Stimulated activated CD4-positive, alpha-beta T cell treated with anti-CD3 and anti-CD28 coated beads, Interleukin-4, amount 100 ng/mL, for 4 hours (primary cell): ENCODE data around the gene PUM1.

Experiments
- DNase-seq, 2 experiments: peaks; one replicate each; pipeline ENCODE4 v3.0.0-alpha.2; 2020

PUM1 gene

DNA sequence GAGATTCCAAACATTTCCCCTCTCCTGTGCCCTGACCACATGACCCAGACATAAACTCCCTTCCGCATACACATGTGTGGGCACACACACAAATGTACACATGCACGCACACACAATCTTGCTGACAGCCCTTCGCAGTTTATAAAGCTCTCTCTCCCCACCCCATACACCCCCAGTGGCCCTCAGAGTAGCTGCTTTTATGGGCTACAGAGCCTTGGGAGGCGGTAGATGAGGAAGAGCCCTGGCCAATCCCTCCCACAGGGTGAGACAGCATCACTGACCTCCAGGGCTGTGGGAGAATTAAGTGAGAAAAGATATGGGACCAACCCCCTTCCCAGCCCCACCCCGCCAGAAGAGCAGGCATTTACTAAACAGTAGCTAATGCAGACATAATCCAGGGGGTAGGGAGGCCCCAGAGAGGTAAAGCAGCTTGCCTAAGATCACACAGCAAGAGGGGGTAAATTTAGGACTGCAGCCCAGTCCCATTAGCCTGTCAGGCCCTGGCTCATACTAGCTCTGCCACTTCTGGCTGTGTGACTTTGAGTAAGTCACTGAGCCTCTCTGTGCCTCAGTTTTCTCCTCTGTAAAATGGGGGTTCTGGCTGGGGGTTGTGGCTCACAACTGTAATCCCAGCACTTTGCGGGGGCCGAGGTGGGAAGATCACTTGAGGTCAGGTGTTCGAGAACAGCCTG, 162.0 kb downstream of the PUM1 start:
- DNase-seq, result no peak

DNA sequence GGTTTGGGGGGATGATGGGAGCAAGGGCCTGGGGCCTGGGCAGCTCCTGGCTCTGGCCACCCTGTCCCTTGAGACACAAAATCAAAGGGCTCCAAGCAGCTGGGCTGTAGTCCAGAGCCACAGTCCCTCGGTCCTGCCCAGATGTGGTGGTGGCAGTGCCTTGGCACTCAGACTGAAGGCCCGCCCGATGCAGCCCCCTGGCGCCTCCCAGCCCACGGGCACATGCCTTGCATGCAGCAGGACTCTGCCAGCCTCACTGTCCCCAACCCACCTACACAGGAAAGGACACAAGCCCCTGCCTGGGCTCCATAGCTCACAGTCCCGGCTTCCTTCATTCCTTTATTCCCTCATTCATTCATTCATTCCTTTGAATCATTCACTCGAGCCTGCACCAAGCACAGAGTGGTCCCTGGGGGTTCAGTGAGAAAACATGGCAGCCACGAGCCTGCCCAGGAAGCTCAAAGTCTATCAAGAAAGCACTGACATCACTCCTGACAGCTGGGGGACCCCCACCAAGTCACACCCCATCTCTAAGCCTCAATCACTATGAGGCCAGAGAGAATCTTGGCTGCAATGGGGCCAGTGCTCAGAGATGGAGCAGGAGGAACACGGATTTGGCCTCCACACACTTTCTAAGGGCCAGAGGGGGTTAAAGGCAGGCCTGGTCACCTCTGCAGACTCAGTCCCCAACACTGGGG, 162.8 kb downstream of the PUM1 start:
- DNase-seq, result no peak

DNA sequence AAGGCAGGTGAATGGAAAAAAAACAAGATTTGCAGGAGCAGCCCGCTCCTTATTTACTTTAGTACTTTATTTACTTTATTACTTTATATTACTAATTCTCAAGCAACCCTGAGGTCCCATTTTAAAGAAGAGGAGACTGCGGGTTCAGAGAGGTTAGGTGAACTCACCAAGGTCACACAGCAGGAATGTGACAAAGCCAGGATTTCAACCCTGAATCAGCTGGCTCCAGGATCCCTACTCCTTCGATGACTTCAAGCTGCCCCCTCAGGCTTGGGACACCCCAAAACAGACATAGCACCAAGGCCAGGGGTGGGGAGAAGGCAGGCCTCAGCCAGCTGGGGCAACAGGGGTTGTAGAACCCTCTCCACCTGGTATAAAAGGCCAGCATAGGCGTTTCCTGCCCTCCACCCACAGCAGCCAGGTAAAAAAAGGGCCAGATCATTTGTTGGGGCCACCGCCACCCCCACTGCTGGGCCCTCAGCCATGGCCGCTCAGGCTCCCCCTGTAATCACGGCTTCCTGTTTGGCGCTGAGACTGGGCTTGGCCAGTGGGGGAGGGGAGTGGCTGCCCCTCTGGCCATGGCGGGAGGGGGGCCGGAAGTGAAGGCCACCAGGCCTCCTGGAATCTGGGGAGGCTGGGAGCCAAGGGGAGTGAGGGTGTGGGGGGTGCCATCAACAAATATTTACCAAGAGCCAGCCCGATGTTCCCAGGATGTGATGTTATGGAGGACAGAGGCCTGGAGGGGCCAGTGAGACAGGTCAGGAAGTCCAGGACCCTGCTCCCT, 163.5 kb downstream of the PUM1 start:
- DNase-seq, result no peak

DNA sequence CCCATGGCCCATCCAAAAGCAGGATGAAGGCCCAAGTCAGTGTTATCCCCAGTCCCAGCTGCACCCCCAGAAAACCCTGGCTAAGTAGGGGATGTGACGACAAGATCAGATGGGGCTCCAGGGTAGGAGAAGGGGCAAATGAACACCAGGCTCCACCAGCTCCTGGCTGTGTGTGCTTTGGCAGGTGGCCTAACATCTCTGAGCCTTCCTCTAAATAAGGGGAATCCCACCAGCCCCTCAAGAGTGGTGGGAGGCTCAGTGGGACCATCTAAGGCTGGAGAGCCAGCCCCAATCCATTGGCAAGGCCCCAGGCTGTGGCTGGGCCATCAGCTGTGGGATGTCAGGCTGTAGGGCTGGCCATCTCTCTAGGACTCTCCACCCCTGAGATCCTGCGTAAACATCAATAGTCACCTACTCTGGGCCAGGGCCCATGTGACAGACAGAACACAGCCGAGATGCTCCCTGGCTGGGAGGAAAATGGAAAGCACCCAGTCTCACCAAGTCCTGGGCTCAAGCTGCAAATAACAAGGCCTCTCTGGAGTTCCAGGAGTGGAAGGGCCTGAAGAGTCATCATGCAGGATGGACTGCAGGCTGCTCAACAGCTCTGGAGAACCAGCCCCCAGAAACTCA, 164.5 kb downstream of the PUM1 start:
- no peak for DNase-seq

- no peak for DNase-seq
These were observed 165.0 kb downstream of the PUM1 start for GRCh38 chr1:30900486-30900885.

- no peak for DNase-seq
These were observed 165.7 kb downstream of the PUM1 start for GRCh38 chr1:30899577-30900389.

DNA sequence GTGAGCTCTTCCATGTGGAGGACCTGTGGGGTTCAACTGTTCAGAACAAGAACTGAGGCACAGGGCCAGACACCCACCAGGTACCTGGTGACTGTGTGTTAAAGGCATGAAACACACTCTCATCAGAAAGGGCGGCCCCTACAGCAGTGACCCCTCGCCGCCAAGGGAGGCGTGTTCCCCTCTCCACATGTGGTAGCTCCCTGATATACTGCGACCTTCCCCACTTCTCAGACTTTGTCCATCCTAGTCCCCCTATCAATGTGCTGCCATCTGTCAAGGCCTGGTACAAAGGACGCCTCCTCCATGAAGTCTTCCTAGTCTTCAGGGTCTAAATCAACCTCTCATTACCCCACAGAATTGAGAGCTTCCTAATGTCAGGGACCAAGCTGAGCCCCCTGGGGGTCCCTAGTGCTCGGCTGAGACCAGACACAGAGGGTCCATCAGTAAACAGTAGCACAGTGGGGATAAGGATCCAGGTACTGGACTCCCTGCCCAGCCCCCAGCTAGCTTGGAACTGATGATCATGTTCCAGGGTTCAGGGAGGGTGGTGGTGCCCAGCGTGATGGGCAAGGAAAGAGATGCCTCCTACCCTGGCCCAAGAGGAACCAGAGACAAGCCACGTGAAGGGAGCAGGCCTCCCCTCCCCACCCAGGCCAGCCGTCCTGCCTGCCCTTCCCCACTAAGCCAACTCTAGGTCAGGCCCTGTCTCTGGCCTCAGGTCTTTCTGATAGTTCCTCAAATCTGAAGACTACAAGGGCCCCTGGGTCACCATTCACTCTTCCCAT, 167.3 kb downstream of the PUM1 start:
- no peak for DNase-seq

- DNase-seq, result no peak
These were observed 168.6 kb downstream of the PUM1 start for GRCh38 chr1:30896905-30897304.

DNA sequence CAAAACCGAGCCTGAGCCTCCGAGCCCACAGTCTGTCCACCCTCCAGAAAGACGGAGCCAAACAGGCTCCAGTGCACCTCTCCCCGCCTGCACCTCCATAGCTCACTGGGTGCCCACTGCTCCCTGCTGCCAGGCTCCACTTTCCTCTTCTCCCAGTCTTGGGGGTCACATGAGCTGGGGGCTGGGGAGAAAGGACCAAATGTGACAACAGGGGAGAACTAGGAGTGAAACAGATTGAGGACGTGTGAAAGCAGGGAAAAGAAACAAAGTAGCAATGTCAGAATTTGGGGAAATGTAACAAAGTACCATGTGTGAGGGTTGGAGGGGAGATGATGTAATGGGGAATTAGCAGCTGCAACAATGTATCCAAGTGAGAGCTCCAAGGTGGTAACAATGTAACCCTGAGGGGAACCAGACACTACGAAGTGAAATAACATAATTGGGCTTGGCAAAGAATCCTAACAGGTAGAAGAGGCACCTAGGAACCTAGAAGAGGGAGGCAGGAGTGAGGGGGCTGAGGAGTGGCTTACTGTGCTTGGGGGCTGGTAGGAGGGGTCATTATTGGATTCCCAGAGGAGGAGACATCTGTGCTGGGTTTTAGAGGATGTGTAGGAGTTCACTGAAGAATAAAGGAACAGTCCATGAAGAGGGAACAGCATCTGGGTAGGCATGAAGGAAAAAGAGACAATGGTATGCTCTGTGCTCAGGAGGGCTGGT, 169.4 kb downstream of the PUM1 start:
- no peak for DNase-seq

- no peak for DNase-seq
These were observed 170.1 kb downstream of the PUM1 start for GRCh38 chr1:30895382-30895943.

DNA sequence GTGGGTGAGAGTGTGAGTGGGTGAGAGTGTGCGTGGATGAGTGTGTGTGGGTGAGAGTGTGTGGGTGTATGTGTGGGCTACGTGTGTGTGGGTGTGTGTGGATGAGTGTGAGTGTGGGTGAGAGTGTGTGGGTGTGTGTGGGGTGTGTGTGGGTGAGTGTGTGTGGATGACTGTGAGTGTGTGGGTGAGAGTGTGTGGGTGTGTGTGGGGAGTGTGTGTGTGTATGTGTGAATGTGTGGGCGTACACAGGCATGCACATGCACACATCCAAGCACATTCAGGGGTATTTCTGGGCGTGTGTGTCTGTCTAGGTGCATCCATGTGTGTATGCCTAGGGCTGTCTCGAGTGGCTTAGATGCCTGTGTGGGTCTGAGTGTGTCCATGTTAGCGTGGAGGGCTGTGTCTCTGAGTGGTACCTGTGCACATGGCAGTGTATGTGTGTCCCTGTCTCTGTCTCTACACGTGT, 171.0 kb downstream of the PUM1 start:
- DNase-seq, result no peak

DNA sequence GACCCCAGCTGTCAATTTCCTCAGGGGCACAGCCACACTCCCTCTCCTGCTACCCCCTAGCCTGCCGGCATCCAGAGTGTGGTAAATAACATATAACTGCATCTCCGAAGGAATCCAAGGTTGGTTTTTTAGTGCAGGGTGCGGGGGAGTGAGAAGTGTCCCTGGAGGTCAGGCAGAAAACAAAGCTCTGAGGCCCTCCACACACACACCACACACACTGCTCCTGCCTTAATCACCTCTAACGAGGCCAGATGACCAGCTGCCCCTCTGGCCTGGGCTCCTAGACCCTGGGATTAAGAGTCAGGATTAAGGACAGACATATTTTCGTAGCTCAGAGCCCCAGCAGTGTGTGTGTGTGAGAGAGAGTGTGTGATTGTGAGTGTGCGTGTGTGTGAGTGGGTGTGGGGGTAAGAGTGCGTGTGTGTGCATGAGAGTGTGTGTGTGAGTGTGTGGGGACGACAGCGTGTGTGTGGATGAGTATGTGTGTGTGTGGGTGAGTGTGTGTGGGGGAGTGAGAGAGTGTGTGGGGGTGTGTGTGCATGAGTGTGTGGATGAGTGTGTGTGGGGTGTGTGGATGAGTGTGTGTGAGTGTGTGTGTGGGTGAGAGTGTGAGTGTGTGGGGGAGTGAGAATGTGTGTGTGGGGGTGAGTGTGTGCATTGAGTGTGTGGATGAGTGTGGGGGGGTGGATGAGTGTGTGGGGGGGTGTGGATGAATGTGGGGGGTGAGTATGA, 171.6 kb downstream of the PUM1 start:
- DNase-seq, result no peak

GRCh38 chr1:30892671-30893073, 172.8 kb downstream of the PUM1 start:
- no peak for DNase-seq

- DNase-seq, result no peak
These were observed 174.3 kb downstream of the PUM1 start for GRCh38 chr1:30891227-30891552.

DNA sequence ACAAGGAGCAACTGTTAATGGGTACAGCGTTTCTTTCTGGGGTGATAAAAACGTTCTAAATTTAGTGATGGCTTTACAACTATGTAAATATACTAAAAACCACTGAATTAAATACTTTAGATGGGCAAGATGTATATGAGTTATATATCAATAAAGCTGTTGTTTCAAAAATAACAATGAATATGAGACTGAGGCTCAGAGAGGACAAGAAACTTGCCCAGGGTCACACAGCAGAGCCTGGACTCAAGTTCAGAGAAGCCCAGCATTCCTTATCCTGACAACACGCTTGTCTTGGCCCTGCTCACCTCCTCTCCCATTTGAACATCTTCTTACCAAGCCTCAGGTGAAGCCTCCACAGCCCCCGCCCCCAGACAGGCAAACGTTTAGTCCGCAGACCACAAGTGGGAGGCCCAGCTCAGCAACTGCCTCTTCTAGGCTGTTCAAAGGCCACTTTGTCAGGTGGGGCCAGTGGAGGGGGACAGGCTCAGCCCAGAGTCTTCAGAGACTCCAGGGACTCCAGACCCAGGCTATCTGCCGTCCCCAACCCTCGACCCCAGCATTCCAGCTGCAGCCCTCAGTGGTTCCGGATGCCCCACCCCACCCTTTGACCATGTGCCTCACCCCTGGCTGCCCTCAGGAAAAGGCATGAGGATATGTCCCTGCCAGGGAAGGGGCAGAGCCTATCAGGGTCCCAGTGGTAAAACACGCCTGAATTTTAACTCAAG, 174.9 kb downstream of the PUM1 start:
- DNase-seq, result no peak

DNA sequence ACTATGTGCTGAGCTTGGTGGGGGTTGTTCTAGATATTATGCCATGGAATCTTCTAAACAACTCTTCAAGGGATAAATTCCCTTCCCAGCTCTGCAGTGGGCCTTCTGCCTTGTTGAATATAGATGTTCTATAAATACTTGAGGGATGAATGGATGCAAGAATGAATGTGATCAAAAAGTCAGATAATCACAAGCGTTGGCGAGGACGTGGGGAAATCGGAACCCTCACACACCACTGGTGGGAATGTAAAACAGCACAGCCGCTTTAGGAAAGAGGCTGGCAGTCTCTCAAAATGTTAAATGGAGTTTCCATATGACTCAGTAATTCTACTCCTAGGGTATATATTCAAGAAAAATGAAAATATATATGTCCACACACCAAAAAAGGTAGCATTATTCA, 176.0 kb downstream of the PUM1 start:
- no peak for DNase-seq

DNA sequence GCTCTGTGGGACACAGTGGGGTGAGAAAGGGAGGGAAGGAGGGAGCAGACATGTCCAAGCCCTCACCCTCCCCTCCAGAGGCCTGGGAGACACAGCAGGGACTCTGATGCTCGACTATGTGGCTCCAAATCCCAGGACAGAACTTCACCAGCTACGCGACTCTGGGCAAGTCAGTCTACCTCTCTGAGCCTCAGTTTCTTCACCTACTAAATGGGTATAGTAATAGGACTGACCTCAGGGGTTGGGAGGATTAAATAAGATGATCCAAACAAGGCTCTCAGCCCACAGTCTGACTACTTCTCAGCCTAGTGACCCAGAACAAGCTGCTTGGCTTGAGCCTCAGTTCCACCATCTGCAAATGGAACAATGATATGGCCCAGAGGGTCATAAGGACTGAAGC, 176.5 kb downstream of the PUM1 start:
- DNase-seq, result no peak

DNA sequence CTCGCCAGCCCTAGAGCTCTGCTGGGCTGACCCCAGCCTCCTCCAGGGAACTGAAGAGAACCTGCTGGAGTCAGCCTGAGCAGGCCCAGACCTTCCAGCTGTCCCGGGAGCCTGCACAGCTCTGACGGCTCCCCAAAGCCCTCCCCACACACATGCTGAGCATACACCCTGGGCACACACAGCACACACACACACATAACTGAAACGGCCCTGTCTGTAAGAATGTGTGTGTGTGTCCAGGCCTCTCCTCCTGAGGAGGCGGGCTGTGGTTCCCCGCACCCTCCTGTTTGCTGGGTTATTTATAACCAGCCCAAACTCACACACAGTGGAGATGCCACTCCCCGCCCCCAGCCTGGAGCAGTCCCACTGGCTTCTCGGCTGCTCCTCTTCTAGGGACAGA, 177.1 kb downstream of the PUM1 start:
- DNase-seq, result no peak
